IMR-90 (cell line): ENCODE data around the gene RNF145. TPM values are rescaled to one million over a fixed set of nuclear protein-coding genes. Genes with fewer than 3 reads are reported as not detected.

Source experiments
- ATAC-seq: fragments of 200-7000 bp; cut with Tn5 transposase; 2 replicates; pipeline ENCODE4 v1.9.1; 2020; ENCODE audit warnings: low read depth, mild to moderate bottlenecking, moderate library complexity
- BruUV-seq: library from RNA; stranded (reverse); fragments of 400-500 nt; replicated peaks from 2 replicates; lab custom pipeline; 2021; lab: Mats Ljungman, UMichigan
- CTCF ChIA-PET: fragments of 300-600 bp; formaldehyde crosslinking; extraction: SDS; loops from one replicate; lab custom pipeline; 2021; ENCODE audit warnings: antibody characterized with exemption; lab: Yijun Ruan, JAX
- POLR2A ChIA-PET: fragments of 300-600 bp; sonication (Branson Sonifier 250); formaldehyde crosslinking; loops from one replicate; lab custom pipeline; 2022; ENCODE audit warnings: antibody characterized with exemption; ENCODE audit not compliant: unreplicated experiment; lab: Charles Lee
- DNase-seq: peaks from one replicate; pipeline ENCODE4 v3.0.0; 2013
- H2AFZ ChIP-seq: replicated peaks from 2 replicates; pipeline ENCODE3; 2013; ENCODE audit warnings: low read length, mild to moderate bottlenecking; ENCODE audit not compliant: poor library complexity
- H2AK5ac ChIP-seq: 2 replicates; pipeline ENCODE4 v1.6.1; 2013; ENCODE audit warnings: low read depth, low read length, inconsistent platforms
- H2AK9ac ChIP-seq: replicated peaks from 2 replicates; pipeline ENCODE3; 2013; ENCODE audit warnings: mild to moderate bottlenecking, low read depth, low read length, moderate library complexity; ENCODE audit not compliant: poor library complexity
- H2BK120ac ChIP-seq: 2 replicates; pipeline ENCODE4 v1.6.1; 2013; ENCODE audit warnings: low read depth, low read length, inconsistent platforms
- H2BK15ac ChIP-seq: 3 replicates; pipeline ENCODE4 v1.6.1; 2013; ENCODE audit warnings: low read depth, low read length, inconsistent platforms
- H2BK20ac ChIP-seq: 2 replicates; pipeline ENCODE4 v1.6.1; 2013; ENCODE audit warnings: low read depth, mild to moderate bottlenecking, inconsistent platforms, low read length, moderate library complexity
- H2BK5ac ChIP-seq: 2 replicates; pipeline ENCODE4 v1.6.1; 2013; ENCODE audit warnings: mild to moderate bottlenecking, low read depth, low read length, inconsistent platforms; ENCODE audit not compliant: poor library complexity, severe bottlenecking
- H3K14ac ChIP-seq: replicated peaks from 2 replicates; pipeline ENCODE4 v1.6.1; 2013; ENCODE audit warnings: low read depth, low read length, inconsistent platforms
- H3K18ac ChIP-seq: 2 replicates; pipeline ENCODE4 v1.6.1; 2013; ENCODE audit warnings: low read depth, low read length, control low read depth
- H3K23ac ChIP-seq: 2 replicates; pipeline ENCODE4 v1.6.1; 2013; ENCODE audit warnings: low read depth, low read length, inconsistent platforms
- H3K27ac ChIP-seq: 2 replicates; pipeline ENCODE4 v1.5.1; 2013; ENCODE audit warnings: mild to moderate bottlenecking, control low read depth, low read length; ENCODE audit not compliant: insufficient read depth
- H3K27me3 ChIP-seq: 2 replicates; pipeline ENCODE4 v1.6.1; 2013; ENCODE audit warnings: low read length; ENCODE audit not compliant: control insufficient read depth, insufficient read depth
- H3K36me3 ChIP-seq: 2 replicates; pipeline ENCODE4 v1.6.1; 2013; ENCODE audit warnings: low read length, mixed read lengths; ENCODE audit not compliant: control insufficient read depth, insufficient read depth
- H3K4ac ChIP-seq: 2 replicates; pipeline ENCODE4 v1.6.1; 2013; ENCODE audit warnings: low read depth, low read length, inconsistent platforms
- H3K4me1 ChIP-seq: 2 replicates; pipeline ENCODE4 v1.6.1; 2013; ENCODE audit warnings: low read length, mixed read lengths; ENCODE audit not compliant: control insufficient read depth, insufficient read depth
- H3K4me2 ChIP-seq: 2 replicates; pipeline ENCODE4 v1.6.1; 2013; ENCODE audit warnings: low read depth, mild to moderate bottlenecking, control low read depth, low read length, moderate library complexity
- H3K4me3 ChIP-seq: 2 replicates; pipeline ENCODE4 v1.5.1; 2013; ENCODE audit warnings: low read depth, mild to moderate bottlenecking, control low read depth, low read length, moderate library complexity; ENCODE audit not compliant: insufficient read depth
- H3K56ac ChIP-seq: 2 replicates; pipeline ENCODE4 v1.6.1; 2013; ENCODE audit warnings: low read length, inconsistent platforms; ENCODE audit not compliant: insufficient read depth; ENCODE audit errors: extremely low read depth
- H3K79me1 ChIP-seq, 2 experiments: 2 replicates each; pipeline ENCODE4 v1.6.1; 2013; ENCODE audit warnings: low read length in 2 of 2, inconsistent platforms in 1 of 2, low read depth in 1 of 2
- H3K9ac ChIP-seq: 2 replicates; pipeline ENCODE4 v1.6.1; 2013; ENCODE audit warnings: low read depth, low read length, control low read depth
- H3K9me1 ChIP-seq: 2 replicates; pipeline ENCODE4 v1.6.1; 2013; ENCODE audit warnings: low read length, inconsistent platforms; ENCODE audit not compliant: insufficient read depth
- H3K9me3 ChIP-seq: 2 replicates; pipeline ENCODE4 v1.6.1; 2013; ENCODE audit warnings: low read length; ENCODE audit not compliant: control insufficient read depth, insufficient read depth
- H4K20me1 ChIP-seq: 2 replicates; pipeline ENCODE4 v1.6.1; 2013; ENCODE audit warnings: low read length, inconsistent platforms; ENCODE audit not compliant: insufficient read depth
- H4K5ac ChIP-seq: 2 replicates; pipeline ENCODE4 v1.6.1; 2013; ENCODE audit warnings: mild to moderate bottlenecking, low read depth, low read length, control low read depth
- H4K8ac ChIP-seq, 2 experiments: 2 replicates each; pipeline ENCODE4 v1.6.1; 2013; ENCODE audit warnings: low read depth in 2 of 2, low read length in 2 of 2, control low read depth in 1 of 2, inconsistent platforms in 1 of 2
- H4K91ac ChIP-seq: 2 replicates; pipeline ENCODE4 v1.6.1; 2013; ENCODE audit warnings: low read depth, low read length, inconsistent platforms; ENCODE audit not compliant: insufficient read depth
- BHLHE40 ChIP-seq: fragments of 150-350 bp; IDR thresholded peaks from 2 replicates; pipeline ENCODE4 v1.6.1; 2016; ENCODE audit warnings: mild to moderate bottlenecking, low read depth, low read length
- CHD1 ChIP-seq: IDR thresholded peaks from 2 replicates; pipeline ENCODE4 v1.6.1; 2012; ENCODE audit warnings: low read depth, low read length, improper control_type of control experiment
- MAZ ChIP-seq: IDR thresholded peaks from 2 replicates; pipeline ENCODE4 v1.6.1; 2012; ENCODE audit warnings: low read depth, mild to moderate bottlenecking, low read length, improper control_type of control experiment, moderate library complexity, borderline replicate concordance
- POLR2A ChIP-seq: IDR thresholded peaks from 2 replicates; pipeline ENCODE4 v1.6.1; 2012; ENCODE audit warnings: mild to moderate bottlenecking, low read depth, low read length
- RAD21 ChIP-seq: IDR thresholded peaks from 2 replicates; pipeline ENCODE4 v1.6.1; 2012; ENCODE audit warnings: low read length, improper control_type of control experiment
- RCOR1 ChIP-seq: IDR thresholded peaks from 2 replicates; pipeline ENCODE4 v1.6.1; 2012; ENCODE audit warnings: mild to moderate bottlenecking, low read length, improper control_type of control experiment; ENCODE audit not compliant: insufficient replicate concordance
- RFX5 ChIP-seq: IDR thresholded peaks from 2 replicates; pipeline ENCODE4 v1.8.0; 2012; ENCODE audit warnings: low read depth, mild to moderate bottlenecking, low read length, moderate library complexity
- WGBS, 2 experiments: methylation state at CpG; one replicate each; pipeline versions ENCODE4 v1.1.5 to v1.1.7; 2013; ENCODE audit warnings: missing lambda C conversion rate in 2 of 2; ENCODE audit not compliant: insufficient read length in 1 of 2; ENCODE audit errors: extremely low coverage in 2 of 2; 5-methylcytosine and 5-hydroxymethylcytosine counted together
- dilution Hi-C: fragments of 300-500 bp; cut with HindIII; formaldehyde crosslinking; loops from one replicate; pipeline ENCODE4 v1.14.3; 2018; ENCODE audit warnings: low sequenced_read_pairs; ENCODE audit not compliant: unreplicated experiment
- in situ Hi-C: fragments of 300-500 bp; cut with MboI; formaldehyde crosslinking; loops from 3 replicates; pipeline ENCODE4 v1.14.3; 2019; ENCODE audit warnings: low sequenced_read_pairs, inconsistent platforms, mixed read lengths
- intact Hi-C: fragments of 100-400 bp; cut with micrococcal nuclease; formaldehyde crosslinking; loops from 2 replicates; pipeline ENCODE4 v1.10.0; 2022
- polyA plus RNA-seq, 3 experiments: library from polyadenylated mRNA; depleted of rRNA; stranded (reverse); fragments of >200 nt; gene quantifications; 2 replicates each; pipeline ENCODE4 v1.2.3, GENCODE V29; 2012; ENCODE audit warnings: low replicate concordance in 1 of 3
- total RNA-seq: library from RNA; depleted of rRNA; stranded (reverse); fragments of >200 nt; gene quantifications from 2 replicates; pipeline ENCODE4 v1.2.3, GENCODE V29; 2012
- TF ChIP-seq, protein P1 (sequence below): fragments of 150-350 bp; IDR thresholded peaks from 2 replicates; pipeline ENCODE4 v1.6.1; 2016; ENCODE audit warnings: low read depth, mild to moderate bottlenecking, low read length, moderate library complexity, borderline replicate concordance

Gene RNF145
- total and polyA plus RNA-seq, 2 of the 4 experiments (the other 2 are of a cell fraction) = 50.0 to 57.0 TPM

DNA sequence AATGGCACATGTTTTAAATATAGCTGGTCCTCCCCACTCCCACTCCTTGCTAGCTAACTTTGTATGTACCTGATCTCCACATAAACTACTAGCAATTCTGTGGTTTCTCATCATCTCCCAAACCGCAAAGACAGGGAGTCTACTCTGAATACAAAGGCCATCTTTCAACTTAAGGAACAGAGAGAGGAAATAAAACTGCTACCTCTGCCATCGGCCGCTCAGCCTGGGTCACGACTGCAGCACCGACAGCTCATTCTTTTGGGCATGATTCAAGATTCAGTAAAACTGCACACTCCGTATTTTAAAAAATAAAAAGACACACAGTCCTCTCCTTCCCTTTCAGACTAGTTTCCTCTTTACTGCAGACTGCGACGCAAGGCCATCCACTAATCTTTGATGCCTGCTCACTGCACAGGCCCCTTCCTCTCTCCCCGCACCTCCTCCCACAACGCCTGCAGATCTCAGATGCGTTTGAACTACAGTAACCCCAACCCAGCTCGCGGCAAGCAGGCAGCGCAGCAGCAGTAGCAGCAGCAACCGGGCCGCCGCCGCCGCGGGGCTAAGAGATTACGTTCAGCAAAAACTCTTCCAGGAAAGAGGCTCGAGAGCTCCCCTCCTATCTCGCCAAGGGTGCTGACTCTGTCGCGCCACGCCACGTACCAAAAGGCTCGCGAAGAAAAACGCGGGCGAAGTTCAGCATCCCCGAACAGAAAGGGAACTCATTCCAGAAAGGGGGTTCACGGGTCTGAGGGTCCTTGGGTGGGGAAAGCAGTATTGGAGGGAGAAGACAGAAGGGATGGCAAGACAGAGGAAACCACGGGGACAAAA is 1.5 kb downstream of the RNF145 start:
- peak overlapping the region; percentile 98 for H2AK5ac ChIP-seq
- H3K4me3 ChIP-seq = peak overlapping the region; percentile 83
- peaks cover 19% of the 10 kb centered on the region for H4K20me1 ChIP-seq
- peak overlapping the region; percentile 79 for H2BK5ac ChIP-seq
- peak overlapping the region; percentile 88 for H3K56ac ChIP-seq
- no peaks in the 10 kb centered on the region for H3K9me3 ChIP-seq
- H2BK20ac ChIP-seq = peak overlapping the region; percentile 45
- peak; percentile 78 for DNase-seq
- intact Hi-C loops = loop anchor here (2.0 to 10.0 kb wide), 4 partner anchors 23 to 767 kb away; partner anchors contain the start of gene UBLCP1
- dilution Hi-C loops = no loop called here
- peak overlapping the region; percentile 76 for H3K23ac ChIP-seq
- peak overlapping the region; percentile 99 for H3K4ac ChIP-seq
- peak overlapping the region; percentile 99 for H3K14ac ChIP-seq
- no peaks in the 10 kb centered on the region for H3K27me3 ChIP-seq
- peak overlapping the region; percentile 83 for H4K5ac ChIP-seq
- peaks cover 9% of the 10 kb centered on the region; the same call in 1 of the 2 replicates for H3K4me1 ChIP-seq
- H2BK15ac ChIP-seq = peak overlapping the region; percentile 6; the same call in 2 of the 3 replicates
- peak; percentile 54 for ATAC-seq
- 0% methylated on average over 13 of the region's 35 CpGs; no CpG with 5 or more reads in 1 of the 2 experiments for WGBS, 2 experiments
- peaks cover 8 to 10% of the 10 kb centered on the region in 2 experiments; a peak in 3 of 4 replicates for H3K79me1 ChIP-seq
- peak overlapping the region; percentile 99 for H2AK9ac ChIP-seq
- peak overlapping the region; percentile 92 to 98 for H4K8ac ChIP-seq
- POLR2A ChIA-PET = interaction anchor here (0.6 to 1.2 kb wide), 6 partner anchors 9 to 1882 kb away, joined by 3 to 8 read pairs (median 3); no protein-coding TSS in a partner anchor
- peak overlapping the region; percentile 39 for H2BK120ac ChIP-seq
- peak overlapping the region; percentile 26 for H2AFZ ChIP-seq
- in situ Hi-C loops = loop anchor here (5.0 kb wide), 1 partner anchor 51 kb away; no protein-coding TSS in a partner anchor
- TSS peak; percentile 49 for BruUV-seq
- H3K4me2 ChIP-seq = peak overlapping the region; percentile 85
- H3K36me3 ChIP-seq = peaks cover 2% of the 10 kb centered on the region
- TF ChIP-seq RFX5 (no peak), RAD21 (no peak), BHLHE40 (0 out of 2 replicates have a peak, but pooled peaks have one; percentile 20), RCOR1 (no peak), MAZ (peak; percentile 26; the same call in 1 of the 2 replicates), CHD1 (no peak), POLR2A (peak; percentile 46)
- TF ChIP-seq, protein P1, sequence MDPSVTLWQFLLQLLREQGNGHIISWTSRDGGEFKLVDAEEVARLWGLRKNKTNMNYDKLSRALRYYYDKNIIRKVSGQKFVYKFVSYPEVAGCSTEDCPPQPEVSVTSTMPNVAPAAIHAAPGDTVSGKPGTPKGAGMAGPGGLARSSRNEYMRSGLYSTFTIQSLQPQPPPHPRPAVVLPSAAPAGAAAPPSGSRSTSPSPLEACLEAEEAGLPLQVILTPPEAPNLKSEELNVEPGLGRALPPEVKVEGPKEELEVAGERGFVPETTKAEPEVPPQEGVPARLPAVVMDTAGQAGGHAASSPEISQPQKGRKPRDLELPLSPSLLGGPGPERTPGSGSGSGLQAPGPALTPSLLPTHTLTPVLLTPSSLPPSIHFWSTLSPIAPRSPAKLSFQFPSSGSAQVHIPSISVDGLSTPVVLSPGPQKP = no peak
- peak overlapping the region; percentile 99 for H3K9ac ChIP-seq
- no peaks in the 10 kb centered on the region; the same call in 1 of the 2 replicates for H3K9me1 ChIP-seq
- peak overlapping the region; percentile 87 for H3K18ac ChIP-seq
- peak overlapping the region; percentile 98 for H4K91ac ChIP-seq
- CTCF ChIA-PET = interaction anchor here (0.6 to 1.7 kb wide), 3 partner anchors 9 to 51 kb away, joined by 5 to 10 read pairs (median 6); no protein-coding TSS in a partner anchor
- peak overlapping the region; percentile 100 for H3K27ac ChIP-seq
